GM21390 (cell line): ENCODE results near the gene SATL1.
"Not testable (repeated sequence)": the region's sequence is repeated elsewhere in the genome, so short reads cannot be mapped to it uniquely, and the experiment has no call there.

Source experiments
- ATAC-seq: cut with Tn5 transposase; IDR thresholded peaks from one replicate; pipeline ENCODE4 v1.9.1; 2021; ENCODE audit not compliant: unreplicated experiment

The SATL1 gene, protein sequence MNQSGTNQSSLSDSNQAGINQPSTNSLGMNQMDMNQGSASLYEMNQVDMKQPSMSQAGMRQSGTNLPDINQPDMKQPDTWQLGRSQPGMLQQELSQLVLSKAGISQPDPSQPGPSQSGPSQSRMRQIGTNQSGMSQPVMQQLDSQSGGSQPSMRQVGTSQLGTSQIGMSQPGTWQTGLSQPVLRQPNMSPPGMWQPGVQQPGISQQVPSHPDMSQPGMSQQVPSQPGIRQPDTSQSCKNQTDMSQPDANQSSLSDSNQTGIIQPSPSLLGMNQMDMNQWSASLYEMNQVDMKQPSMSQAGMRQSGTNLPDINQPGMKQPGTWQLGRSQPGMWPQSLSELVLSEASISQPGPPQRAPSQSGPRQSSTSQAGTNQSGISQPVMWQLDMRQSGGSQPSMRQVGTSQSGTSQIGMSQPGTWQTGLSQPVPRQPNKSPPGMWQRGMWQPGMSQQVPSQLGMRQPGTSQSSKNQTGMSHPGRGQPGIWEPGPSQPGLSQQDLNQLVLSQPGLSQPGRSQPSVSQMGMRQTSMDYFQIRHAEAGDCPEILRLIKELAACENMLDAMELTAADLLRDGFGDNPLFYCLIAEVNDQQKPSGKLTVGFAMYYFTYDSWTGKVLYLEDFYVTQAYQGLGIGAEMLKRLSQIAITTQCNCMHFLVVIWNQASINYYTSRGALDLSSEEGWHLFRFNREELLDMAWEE

GRCh38 chrX:85243761-85244449 is at the start of gene SATL1, which contains the start of gene ZNF711:
Gene SATL1, minus strand, starts transcription at chrX:85243779. Its CDS starts 134,811 bp downstream, at chrX:85108968.
Gene ZNF711, plus strand, starts transcription at chrX:85243991. Its CDS starts 3,582 bp downstream, at chrX:85247573.
- peak; percentile 52 for ATAC-seq

DNA sequence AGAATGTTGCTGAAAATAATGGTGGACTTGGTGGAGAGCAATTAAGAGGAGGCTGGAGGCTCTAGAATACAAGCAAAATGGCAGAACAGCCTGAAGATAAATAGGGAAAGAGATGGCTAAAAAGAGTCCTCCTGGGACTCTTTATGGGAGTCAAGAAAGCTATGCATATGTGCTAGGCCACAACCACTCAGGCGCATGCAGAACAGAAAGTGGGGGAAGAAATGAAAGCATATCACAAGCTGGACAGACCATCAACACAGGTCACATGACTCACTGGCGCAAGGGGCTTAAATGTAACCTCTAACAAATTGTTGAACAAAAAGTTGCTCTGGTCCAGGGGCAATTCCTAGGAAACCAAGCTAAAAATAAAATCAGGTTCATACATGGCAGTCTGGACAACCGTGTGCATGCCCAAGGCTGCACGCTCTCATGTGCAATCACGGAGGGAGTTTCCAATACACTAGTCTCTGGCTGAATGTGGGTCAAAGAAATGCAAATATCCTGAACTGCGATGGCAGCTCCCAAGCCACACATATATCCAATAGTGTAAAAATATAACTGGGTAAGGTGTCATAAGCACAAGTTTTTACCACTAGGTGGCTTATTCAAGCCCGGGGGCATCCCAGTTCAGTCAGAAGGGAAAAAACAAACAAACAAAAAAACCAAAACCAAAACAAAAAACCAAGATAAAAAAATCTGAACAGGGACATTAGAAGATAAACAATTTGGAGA is 45.6 kb upstream of the SATL1 start:
- no peak for ATAC-seq

DNA sequence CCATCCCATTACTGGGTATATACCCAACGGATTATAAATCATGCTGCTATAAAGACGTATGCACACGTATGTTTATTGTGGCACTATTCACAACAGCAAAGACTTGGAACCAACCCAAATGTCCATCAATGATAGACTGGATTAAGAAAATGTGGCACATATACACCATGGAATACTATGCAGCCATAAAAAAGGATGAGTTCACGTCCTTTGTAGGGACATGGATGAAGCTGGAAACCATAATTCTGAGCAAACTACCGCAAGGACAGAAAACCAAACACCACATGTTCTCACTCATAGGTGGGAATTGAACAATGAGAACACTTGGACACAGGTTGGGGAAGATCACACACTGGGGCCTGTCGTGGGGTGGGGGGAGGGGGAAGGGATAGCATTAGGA is 41.7 kb upstream of the SATL1 start:
- not testable (repeated sequence) for ATAC-seq

- ATAC-seq: peak; percentile 39
Measured at GRCh38 chrX:85244450-85245211, 1.1 kb upstream of the SATL1 start.

DNA sequence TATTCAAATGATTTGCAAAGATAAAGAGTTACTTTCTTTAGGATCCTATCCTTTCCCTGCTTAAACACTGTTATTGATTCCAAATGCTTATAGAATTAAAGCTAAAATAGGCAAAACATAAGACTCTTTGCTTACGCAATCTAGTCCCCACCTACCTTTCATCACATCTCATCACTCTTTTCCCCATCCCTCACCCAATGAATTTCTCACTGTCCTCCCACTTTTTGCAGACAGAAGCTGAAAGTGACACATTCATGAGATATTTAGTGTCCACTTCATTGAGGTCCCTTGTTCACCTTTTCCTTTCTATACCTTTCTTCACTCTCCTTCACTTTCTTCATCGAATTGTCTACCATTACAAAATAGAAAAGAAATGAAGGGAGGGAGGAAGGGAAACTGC is 424 bp downstream of the SATL1 start:
- no peak for ATAC-seq

DNA sequence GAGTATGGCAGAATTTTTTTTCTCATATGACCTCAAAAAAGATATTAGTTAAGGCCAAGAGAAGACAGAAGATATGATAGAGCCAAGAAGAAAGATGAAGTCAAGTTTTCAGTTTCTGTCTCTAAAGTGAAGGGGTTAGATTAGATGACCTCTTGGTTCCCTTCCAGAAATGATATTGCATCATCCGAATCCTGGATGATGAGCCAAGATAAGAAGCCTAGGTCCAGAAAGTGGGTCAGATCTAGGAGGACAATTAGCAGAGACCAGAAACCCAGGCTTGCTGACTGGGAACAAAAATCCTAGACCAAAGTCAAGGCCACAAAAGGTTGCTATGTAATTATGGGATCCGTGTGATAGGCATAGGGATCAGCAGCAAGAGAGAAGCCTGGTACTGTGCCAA is 20.2 kb downstream of the SATL1 start:
- ATAC-seq: no peak

DNA sequence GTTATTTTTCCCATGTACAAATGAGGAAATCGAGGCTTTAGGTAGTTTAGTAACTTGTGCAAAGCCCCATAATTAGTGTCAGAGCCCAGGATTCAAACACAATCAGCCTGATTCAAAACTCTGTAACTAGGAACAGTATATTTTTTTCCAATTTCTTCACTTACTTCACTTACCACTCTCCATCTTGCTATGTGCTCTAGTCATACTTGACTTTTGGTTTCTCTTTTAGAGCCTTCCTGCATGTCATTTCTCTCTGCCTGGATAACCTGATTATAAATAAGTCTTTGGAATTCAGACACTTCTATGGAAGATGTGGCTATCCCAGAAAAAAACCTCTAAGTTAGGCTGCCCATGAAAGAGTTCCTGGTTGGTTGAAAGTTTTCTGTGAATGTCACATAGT is 22.2 kb downstream of the SATL1 start:
- ATAC-seq: no peak

- ATAC-seq: no peak
Measured at GRCh38 chrX:85215946-85216345, 27.6 kb downstream of the SATL1 start.

- ATAC-seq: no peak
Measured at GRCh38 chrX:85213792-85214530, 29.6 kb downstream of the SATL1 start.

- ATAC-seq: no peak
Measured at GRCh38 chrX:85203461-85203970, 40.1 kb downstream of the SATL1 start.

DNA sequence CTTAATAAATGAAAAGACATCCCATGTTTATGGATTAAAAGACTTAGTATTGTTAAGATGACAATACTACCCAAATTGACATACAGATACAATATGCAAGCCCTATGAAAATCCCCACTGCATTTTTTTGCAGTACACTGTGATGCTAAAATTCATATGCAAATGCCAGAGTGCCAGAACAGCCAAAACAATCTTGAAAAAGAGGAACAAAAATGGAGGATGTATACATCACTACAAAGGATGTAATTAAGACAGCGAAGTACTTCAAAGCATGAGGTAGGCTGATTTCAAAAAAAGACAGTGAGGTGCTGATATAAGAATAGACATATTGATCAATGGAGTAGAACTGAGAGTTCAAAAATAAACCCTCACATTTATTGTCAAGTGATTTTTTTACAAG is 47.3 kb downstream of the SATL1 start:
- no peak for ATAC-seq

DNA sequence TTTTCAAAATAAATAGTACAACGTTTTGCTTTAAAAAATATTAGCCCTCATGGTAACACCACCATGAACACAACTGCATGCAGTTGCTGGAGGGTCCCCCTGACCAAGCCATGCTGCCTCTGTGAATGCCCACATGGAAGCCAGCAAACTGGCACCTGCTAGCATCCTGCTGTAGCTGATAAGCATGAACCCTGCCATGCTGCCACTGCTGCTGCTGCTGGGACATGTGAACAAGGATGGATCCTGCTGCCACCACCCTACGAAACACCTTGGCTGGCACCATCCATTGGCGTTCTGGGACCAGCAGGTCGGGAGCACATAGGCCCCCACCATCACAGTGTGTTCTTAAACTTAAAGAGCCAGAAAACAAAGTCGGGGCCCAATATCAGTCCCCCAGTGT is 83.9 kb downstream of the SATL1 start:
- no peak for ATAC-seq

- no peak for ATAC-seq
Measured at GRCh38 chrX:85140964-85141363, 102.6 kb downstream of the SATL1 start.

- no peak for ATAC-seq
Measured at GRCh38 chrX:85139422-85139821, 104.2 kb downstream of the SATL1 start.

GRCh38 chrX:85136409-85136808 is 107.2 kb downstream of the SATL1 start:
- no peak for ATAC-seq

DNA sequence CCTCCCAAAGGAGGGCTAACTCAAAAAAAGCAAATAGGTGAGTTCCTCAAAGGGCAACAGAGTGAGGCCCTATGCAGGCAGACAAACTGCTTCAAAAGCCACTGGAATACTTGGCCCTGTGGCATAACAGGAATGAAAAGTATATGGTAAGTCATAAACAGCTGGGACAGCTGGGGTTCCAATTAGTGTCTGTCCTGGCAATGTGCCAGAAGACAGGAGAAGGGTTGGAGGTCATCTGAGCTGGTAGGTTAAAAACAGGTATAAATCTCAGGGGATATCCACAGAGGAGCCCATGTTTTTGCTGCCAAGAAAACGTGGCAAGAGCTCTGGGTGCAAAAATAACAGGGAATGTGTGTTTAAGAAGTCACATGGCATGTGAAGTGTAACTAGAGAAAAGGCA is 128.3 kb downstream of the SATL1 start:
- no peak for ATAC-seq

- ATAC-seq: no peak
Measured at GRCh38 chrX:85114776-85115175, 128.8 kb downstream of the SATL1 start.

DNA sequence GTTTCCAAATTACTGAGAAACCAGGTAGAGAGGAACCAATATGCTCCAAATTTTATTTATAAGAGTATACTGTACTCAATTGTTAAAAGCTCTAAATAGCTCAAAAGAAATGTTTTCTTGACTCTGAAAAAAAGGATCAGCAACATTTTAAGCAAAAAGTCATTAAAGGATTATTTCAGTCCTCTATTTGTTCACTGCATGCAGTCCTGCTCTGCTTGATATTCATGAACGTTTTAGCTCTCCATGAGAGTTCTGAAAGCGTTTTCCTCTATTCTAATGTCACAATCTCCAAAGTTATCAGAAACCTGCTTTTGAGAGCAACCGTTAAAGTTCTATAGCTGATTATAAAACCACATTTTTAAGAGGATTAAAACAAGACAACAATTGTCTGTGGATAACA is 129.4 kb downstream of the SATL1 start:
- ATAC-seq: no peak

DNA sequence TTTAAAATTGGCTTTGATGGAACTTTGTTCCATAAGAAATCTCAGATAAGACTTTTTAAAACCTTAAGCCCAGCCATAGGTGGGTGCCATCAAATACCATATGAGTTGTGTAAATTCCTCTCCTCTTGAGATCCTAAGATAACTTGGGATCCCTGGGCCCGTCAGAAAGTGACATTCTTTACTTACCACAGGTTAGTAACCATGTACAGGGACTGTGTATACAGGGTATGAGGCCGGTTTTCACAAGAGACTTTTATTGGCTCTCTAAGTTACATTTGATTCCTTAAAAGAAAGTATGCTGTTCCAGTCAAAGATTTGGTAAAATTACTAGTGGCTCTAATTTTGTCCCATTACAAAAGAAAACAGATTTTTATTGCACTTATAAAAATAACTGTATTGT is 129.8 kb downstream of the SATL1 start:
- ATAC-seq: no peak
